Measurements from ENCODE around the gene DNM3. TPM values are rescaled to one million over a fixed set of nuclear protein-coding genes. Genes with fewer than 3 reads are reported as not detected.

DNM3 gene
- total RNA-seq, 1 donor from 2014 or later = 1.8 TPM

DNA sequence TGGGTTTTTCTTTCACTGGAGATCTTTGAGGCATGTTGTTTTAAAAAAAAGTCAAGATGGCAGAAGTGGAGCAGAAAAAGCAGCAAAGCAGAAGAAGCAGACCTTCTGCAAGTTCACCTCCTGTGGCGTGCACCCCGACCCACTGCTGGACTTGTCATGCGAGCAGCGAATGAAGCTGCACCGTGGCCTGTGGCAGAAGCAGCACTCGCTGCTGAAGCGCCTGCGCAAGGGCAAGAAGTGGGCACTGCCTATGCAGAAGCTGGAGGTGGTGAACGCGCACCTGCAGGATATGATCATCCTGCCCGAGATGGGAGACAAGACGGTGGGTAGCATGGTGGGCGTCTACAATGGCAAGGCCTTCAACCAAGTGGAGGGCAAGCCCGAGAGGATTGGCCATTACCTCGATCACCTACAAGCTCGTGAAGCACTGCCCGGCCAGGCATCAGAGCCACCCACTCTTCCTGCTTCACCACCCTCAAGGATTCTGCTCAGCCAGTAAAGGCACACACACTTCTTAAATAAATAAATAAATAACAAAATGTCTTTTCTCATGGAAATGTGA, 37.8 kb upstream of the DNM3 start:
- no peak for DNase-seq (ENCODE audit: low read depth)
- H3K4me3 ChIP-seq (ENCODE audit: low read depth, low read length) = no peak overlapping the region
- TF ChIP-seq, protein P1, sequence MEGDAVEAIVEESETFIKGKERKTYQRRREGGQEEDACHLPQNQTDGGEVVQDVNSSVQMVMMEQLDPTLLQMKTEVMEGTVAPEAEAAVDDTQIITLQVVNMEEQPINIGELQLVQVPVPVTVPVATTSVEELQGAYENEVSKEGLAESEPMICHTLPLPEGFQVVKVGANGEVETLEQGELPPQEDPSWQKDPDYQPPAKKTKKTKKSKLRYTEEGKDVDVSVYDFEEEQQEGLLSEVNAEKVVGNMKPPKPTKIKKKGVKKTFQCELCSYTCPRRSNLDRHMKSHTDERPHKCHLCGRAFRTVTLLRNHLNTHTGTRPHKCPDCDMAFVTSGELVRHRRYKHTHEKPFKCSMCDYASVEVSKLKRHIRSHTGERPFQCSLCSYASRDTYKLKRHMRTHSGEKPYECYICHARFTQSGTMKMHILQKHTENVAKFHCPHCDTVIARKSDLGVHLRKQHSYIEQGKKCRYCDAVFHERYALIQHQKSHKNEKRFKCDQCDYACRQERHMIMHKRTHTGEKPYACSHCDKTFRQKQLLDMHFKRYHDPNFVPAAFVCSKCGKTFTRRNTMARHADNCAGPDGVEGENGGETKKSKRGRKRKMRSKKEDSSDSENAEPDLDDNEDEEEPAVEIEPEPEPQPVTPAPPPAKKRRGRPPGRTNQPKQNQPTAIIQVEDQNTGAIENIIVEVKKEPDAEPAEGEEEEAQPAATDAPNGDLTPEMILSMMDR (conservative IDR thresholded peaks at IDR 0.05; ENCODE audit: low read depth, low read length) = no peak

DNA sequence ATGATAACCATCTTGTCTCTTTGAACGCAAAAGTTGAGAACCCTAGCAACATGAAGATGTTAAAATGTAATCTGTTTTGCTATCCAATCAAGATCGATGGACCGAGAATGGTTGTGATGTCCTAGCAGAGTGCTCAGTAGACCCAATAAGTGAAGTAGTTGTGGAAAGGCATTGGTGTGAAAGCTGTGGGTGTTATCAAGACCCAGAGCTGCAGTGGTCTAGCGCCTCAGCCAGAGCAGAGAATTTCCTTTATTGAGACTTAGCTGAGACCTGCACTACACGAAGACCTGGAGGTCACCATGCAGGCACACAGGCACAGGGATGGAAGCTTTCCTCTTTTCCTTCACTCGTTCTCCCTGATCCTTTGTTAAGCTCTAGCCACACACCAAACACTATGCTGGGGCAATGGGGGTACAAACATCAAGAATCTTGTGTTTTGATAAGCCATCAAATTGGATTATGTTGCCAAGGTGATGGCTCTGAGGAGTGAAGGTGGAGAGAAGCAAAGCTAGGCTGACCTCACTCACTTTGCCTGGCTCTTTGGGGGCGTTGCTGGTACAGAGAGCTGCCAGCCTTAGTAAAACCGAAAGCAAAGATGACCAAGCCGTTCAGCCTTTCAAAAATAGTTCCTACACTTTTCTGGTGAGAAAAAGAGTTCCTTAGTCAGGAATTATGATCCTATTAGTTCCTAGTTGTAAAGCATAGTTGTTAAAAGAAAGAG, 35.7 kb upstream of the DNM3 start:
- DNase-seq (ENCODE audit: low read depth) = no peak
- TF ChIP-seq, protein P1 (conservative IDR thresholded peaks at IDR 0.05; ENCODE audit: low read depth, low read length) = no peak
- no peak overlapping the region for H3K4me3 ChIP-seq (ENCODE audit: low read depth, low read length)

DNA sequence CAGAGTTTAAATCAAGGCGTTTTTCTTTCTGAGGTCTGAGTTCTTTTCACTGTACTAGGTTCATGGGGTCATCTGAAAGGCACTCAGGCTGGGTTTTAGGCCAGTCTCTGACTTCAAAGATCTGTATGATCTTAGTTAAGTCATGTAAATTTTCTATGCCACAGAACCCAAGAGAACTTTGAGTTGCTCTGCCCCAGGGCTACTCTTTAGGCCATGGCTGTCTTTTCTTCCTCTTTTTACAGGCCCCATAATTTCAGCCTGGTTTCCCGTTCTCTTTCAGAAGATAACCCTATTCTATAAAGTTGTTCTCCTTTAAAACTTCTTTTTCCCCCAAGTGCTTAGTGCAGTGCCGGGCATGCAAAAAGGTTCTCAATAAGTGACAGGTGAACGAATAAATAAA, 33.7 kb upstream of the DNM3 start:
- no peak overlapping the region for H3K4me3 ChIP-seq (ENCODE audit: low read depth, low read length)

DNA sequence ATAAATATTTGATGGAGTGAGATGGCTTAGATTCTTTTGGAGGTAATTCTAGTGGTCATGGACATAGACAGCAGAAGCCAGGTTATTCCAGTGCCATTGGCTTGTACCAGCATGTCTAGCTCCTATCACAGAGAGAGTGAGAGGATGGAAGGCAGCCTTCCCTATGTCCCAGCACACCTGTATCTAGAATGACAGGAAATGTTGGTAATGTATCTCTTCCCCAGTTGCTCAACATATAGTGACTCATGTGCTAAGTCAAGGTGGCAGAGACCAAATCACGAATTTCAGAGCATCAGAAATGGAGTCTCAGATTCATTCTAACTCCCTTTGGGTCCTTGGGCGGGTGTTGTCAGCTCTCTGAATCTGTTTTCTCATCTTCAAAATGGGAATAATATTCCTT, 31.5 kb upstream of the DNM3 start:
- TF ChIP-seq, protein P1 (conservative IDR thresholded peaks at IDR 0.05; ENCODE audit: low read depth, low read length) = no peak
- H3K4me3 ChIP-seq (ENCODE audit: low read depth, low read length) = no peak overlapping the region
- DNase-seq (ENCODE audit: low read depth) = no peak

More for the DNA sequence above, 33.7 kb upstream of the DNM3 start:
- no peak for DNase-seq (ENCODE audit: low read depth)
- TF ChIP-seq, protein P1 (conservative IDR thresholded peaks at IDR 0.05; ENCODE audit: low read depth, low read length) = no peak

DNA sequence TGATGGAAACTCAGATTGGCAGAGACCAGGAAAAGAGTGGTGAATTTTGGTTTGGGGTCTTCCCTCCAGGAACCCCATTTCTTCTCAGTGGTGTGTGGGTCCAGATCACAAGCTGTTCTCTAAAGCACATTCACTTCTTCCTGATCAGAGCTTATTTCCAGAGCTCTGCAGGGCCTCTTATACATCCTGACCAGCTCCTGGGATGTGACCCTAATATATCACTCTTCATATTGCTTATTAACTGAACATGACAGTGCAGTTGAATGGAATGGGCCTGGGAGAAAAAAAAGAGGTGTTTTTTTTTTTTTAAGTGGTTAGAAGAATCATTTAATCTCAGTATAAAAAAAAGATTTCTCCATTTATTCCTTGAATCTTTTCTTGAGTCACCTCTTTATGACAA, 29.6 kb upstream of the DNM3 start:
- TF ChIP-seq, protein P1 (conservative IDR thresholded peaks at IDR 0.05; ENCODE audit: low read depth, low read length) = no peak
- H3K4me3 ChIP-seq (ENCODE audit: low read depth, low read length) = no peak overlapping the region
- DNase-seq (ENCODE audit: low read depth) = no peak

DNA sequence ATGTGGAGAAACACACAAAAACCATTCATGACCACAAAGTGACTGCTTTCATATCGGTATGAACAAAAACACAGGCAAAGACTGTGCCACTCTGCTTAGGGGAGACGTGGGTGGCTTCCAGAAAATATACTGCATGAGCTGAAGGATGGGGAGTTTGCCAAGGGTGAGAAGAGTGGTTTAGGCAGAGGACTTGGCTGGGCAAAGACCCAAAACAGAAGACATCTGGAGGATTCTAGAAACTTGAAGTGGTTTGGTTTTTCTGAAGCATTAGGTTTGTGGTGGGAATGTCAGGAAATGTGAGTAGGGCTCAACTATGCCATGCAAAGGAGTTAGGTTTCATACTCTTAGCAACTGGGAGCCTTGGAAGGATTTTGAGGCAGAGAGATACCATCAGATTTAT, 26.6 kb upstream of the DNM3 start:
- DNase-seq (ENCODE audit: low read depth) = no peak
- H3K4me3 ChIP-seq (ENCODE audit: low read depth, low read length) = no peak overlapping the region
- TF ChIP-seq, protein P1 (conservative IDR thresholded peaks at IDR 0.05; ENCODE audit: low read depth, low read length) = no peak

All from epithelial cell of proximal tubule (primary cell).